PC-9 (cell line): ENCODE results near the gene RASGRF1. TPM values are rescaled to one million over a fixed set of nuclear protein-coding genes. Genes with fewer than 3 reads are reported as not detected.

Experiments used
- BruUV-seq: library from RNA; stranded (reverse); fragments of 400-500 nt; replicated peaks from 2 replicates; lab custom pipeline; 2021; lab: Mats Ljungman, UMichigan
- CTCF ChIA-PET: fragments of 300-600 bp; sonication (Branson Sonifier 250); formaldehyde crosslinking; loops from one replicate; lab custom pipeline; 2022; ENCODE audit warnings: antibody characterized with exemption; lab: Charles Lee
- POLR2A ChIA-PET: fragments of 300-600 bp; sonication (Branson Sonifier 250); formaldehyde crosslinking; loops from one replicate; lab custom pipeline; 2022; ENCODE audit warnings: antibody characterized with exemption; ENCODE audit not compliant: unreplicated experiment; lab: Charles Lee
- DNase-seq, 2 experiments: peaks; one replicate each; pipeline versions ENCODE4 v3.0.0 to v3.0.0-alpha.2; 2015 to 2022; ENCODE audit warnings: mixed read lengths in 1 of 2
- H2AFZ ChIP-seq: fragments of 200-600 bp; sonication (generic); 2 replicates; pipeline ENCODE4 v1.8.1; 2017; ENCODE audit warnings: antibody characterized with exemption
- H3F3A ChIP-seq: fragments of 200-600 bp; sonication (generic); 2 replicates; pipeline ENCODE4 v1.8.1; 2017; ENCODE audit warnings: antibody characterized with exemption, mild to moderate bottlenecking, low read depth; ENCODE audit not compliant: insufficient read depth
- H3K27ac ChIP-seq: fragments of 200-600 bp; sonication (generic); 2 replicates; pipeline ENCODE4 v1.6.1; 2016; ENCODE audit warnings: mixed run types
- H3K27me3 ChIP-seq: fragments of 200-600 bp; sonication (generic); 2 replicates; pipeline ENCODE4 v1.6.1; 2016; ENCODE audit warnings: low read depth, mixed run types; ENCODE audit not compliant: insufficient read depth
- H3K36me3 ChIP-seq: fragments of 200-600 bp; sonication (generic); 2 replicates; pipeline ENCODE4 v1.6.1; 2016; ENCODE audit warnings: low read depth, mixed run types
- H3K4me1 ChIP-seq: fragments of 200-600 bp; sonication (generic); replicated peaks from 2 replicates; pipeline ENCODE4 v1.6.1; 2016; ENCODE audit warnings: mixed run types; ENCODE audit not compliant: insufficient read depth
- H3K4me2 ChIP-seq: fragments of 200-600 bp; sonication (generic); 2 replicates; pipeline ENCODE4 v1.6.1; 2017; ENCODE audit warnings: mixed run types
- H3K4me3 ChIP-seq: fragments of 200-600 bp; sonication (generic); 2 replicates; pipeline ENCODE4 v1.6.1; 2016; ENCODE audit warnings: mixed run types
- H3K79me2 ChIP-seq: fragments of 200-600 bp; sonication (generic); 2 replicates; pipeline ENCODE4 v1.6.1; 2017; ENCODE audit warnings: low read depth, mixed run types
- H3K9me2 ChIP-seq: fragments of 200-600 bp; sonication (generic); 2 replicates; pipeline ENCODE4 v1.8.1; 2017; ENCODE audit warnings: mild to moderate bottlenecking; ENCODE audit not compliant: insufficient read depth
- H3K9me3 ChIP-seq: fragments of 200-600 bp; sonication (generic); 2 replicates; pipeline ENCODE4 v1.8.1; 2016; ENCODE audit warnings: low read depth; ENCODE audit not compliant: insufficient read depth
- H4K20me1 ChIP-seq: fragments of 200-600 bp; sonication (generic); 2 replicates; pipeline ENCODE4 v1.8.1; 2017; ENCODE audit not compliant: insufficient read depth
- CTCF ChIP-seq: fragments of 200-600 bp; sonication (generic); conservative IDR thresholded peaks from 2 replicates; pipeline ENCODE4 v1.6.1; 2017; ENCODE audit warnings: mixed run types, antibody characterized with exemption, mild to moderate bottlenecking, moderate library complexity
- EZH2 ChIP-seq: fragments of 200-600 bp; sonication (generic); IDR thresholded peaks from 2 replicates; pipeline ENCODE4 v1.8.0; 2017; ENCODE audit warnings: antibody characterized with exemption, low read depth
- intact Hi-C: fragments of 100-400 bp; cut with micrococcal nuclease; formaldehyde crosslinking; loops from one replicate; pipeline ENCODE4 v1.10.0; 2022; ENCODE audit not compliant: unreplicated experiment
- total RNA-seq: library from RNA; stranded (reverse); gene quantifications from 2 replicates; pipeline ENCODE4 v1.2.3, GENCODE V29; 2021

Gene RASGRF1
- total RNA-seq, 1 experiment from 2014 or later, result 6.0 TPM

- no peak overlapping the region for H2AFZ ChIP-seq
- DNase-seq, result no peak
- no peaks in the 10 kb centered on the region for H3F3A ChIP-seq
- H3K4me1 ChIP-seq, result no peaks in the 10 kb centered on the region
- no TSS peak for BruUV-seq
- H3K9me3 ChIP-seq, result no peaks in the 10 kb centered on the region
- ChIA-PET CTCF (no interaction called here), POLR2A (no interaction called here)
- no peak overlapping the region for H3K4me2 ChIP-seq
- H4K20me1 ChIP-seq, result no peaks in the 10 kb centered on the region
- H3K27ac ChIP-seq, result no peak overlapping the region
- intact Hi-C loops, result no loop called here
- 0 out of 2 replicates have a peak, but pooled peaks cover 3% of the 10 kb centered on the region for H3K27me3 ChIP-seq
- H3K9me2 ChIP-seq, result no peaks in the 10 kb centered on the region
- TF ChIP-seq CTCF, result no peak
- TF ChIP-seq EZH2, result no peak
- no peak overlapping the region for H3K4me3 ChIP-seq
- no peaks in the 10 kb centered on the region for H3K79me2 ChIP-seq
- no peaks in the 10 kb centered on the region for H3K36me3 ChIP-seq
These were observed 33.8 kb upstream of the RASGRF1 start for GRCh38 chr15:79124388-79124787.

DNA sequence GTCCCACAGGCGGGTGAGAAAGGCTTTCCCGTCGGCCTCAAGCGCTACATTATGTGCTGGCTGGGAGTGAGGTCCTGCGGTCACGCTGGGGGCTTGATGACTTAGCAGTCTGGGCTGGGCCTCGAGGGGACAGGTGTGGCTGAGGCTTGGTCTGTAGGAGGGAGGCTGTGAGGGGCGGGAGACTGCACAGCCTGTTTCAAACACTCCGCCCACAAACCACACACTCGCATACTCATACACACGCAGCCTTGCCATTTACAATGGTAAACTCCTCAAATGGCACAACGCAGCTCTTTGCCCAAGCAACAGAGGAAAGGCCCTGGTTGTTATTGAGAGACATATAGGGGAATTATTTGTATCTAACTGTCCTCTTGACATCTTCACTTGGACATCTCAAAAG, 32.4 kb upstream of the RASGRF1 start:
- no TSS peak for BruUV-seq
- no peaks in the 10 kb centered on the region for H3K36me3 ChIP-seq
- ChIA-PET POLR2A (no interaction called here), CTCF (no interaction called here)
- no peaks in the 10 kb centered on the region for H3K9me3 ChIP-seq
- H3F3A ChIP-seq, result no peaks in the 10 kb centered on the region
- TF ChIP-seq EZH2, result no peak
- TF ChIP-seq CTCF, result no peak
- H3K4me1 ChIP-seq, result no peaks in the 10 kb centered on the region
- no peak for DNase-seq
- H3K4me2 ChIP-seq, result no peak overlapping the region
- 0 out of 2 replicates have a peak, but pooled peaks cover 3% of the 10 kb centered on the region for H3K27me3 ChIP-seq
- H3K27ac ChIP-seq, result no peak overlapping the region
- no peaks in the 10 kb centered on the region for H3K9me2 ChIP-seq
- H2AFZ ChIP-seq, result no peak overlapping the region
- intact Hi-C loops, result no loop called here
- H4K20me1 ChIP-seq, result no peaks in the 10 kb centered on the region
- H3K4me3 ChIP-seq, result no peak overlapping the region
- no peaks in the 10 kb centered on the region for H3K79me2 ChIP-seq

GRCh38 chr15:79122391-79122790, 31.8 kb upstream of the RASGRF1 start:
- Histone ChIP-seq H3K4me2 (no peak overlapping the region), H3K36me3 (no peaks in the 10 kb centered on the region), H4K20me1 (no peaks in the 10 kb centered on the region), H3K79me2 (no peaks in the 10 kb centered on the region), H3K27ac (no peak overlapping the region), H3F3A (no peaks in the 10 kb centered on the region), H3K27me3 (0 out of 2 replicates have a peak, but pooled peaks cover 3% of the 10 kb centered on the region), H3K9me2 (no peaks in the 10 kb centered on the region), H3K4me3 (no peak overlapping the region), H2AFZ (no peak overlapping the region), H3K4me1 (no peaks in the 10 kb centered on the region), H3K9me3 (no peaks in the 10 kb centered on the region)
- intact Hi-C loops, result no loop called here
- POLR2A ChIA-PET, result no interaction called here
- CTCF ChIA-PET, result no interaction called here
- DNase-seq, result no peak
- BruUV-seq, result no TSS peak
- TF ChIP-seq CTCF (no peak), EZH2 (no peak)
